SW 1271 (cell line): ENCODE results near the gene KRT3.
"Not testable (repeated sequence)": the region's sequence is repeated elsewhere in the genome, so short reads cannot be mapped to it uniquely, and the experiment has no call there.

Experiments
- DNase-seq, 2 experiments: peaks; one replicate each; lab custom pipeline; 2025; lab: John Stamatoyannopoulos, UW

The KRT3 gene

GRCh38 chr12:52798003-52798670 is 2.2 kb upstream of the KRT3 start:
- no peak for DNase-seq

GRCh38 chr12:52797529-52797894 is 1.6 kb upstream of the KRT3 start:
- no peak for DNase-seq

GRCh38 chr12:52796839-52797528 is 1.1 kb upstream of the KRT3 start:
- DNase-seq: no peak

GRCh38 chr12:52796429-52796794 is 495 bp upstream of the KRT3 start:
- no peak for DNase-seq

- not testable (repeated sequence) for DNase-seq
Measured at GRCh38 chr12:52795332-52795674, 614 bp downstream of the KRT3 start.

GRCh38 chr12:52794479-52795331 is 1.2 kb downstream of the KRT3 start:
- no peak for DNase-seq

GRCh38 chr12:52792185-52793029 is 3.5 kb downstream of the KRT3 start:
- no peak for DNase-seq

- no peak for DNase-seq
Measured at GRCh38 chr12:52791271-52792184, 4.4 kb downstream of the KRT3 start.

- no peak for DNase-seq
Measured at GRCh38 chr12:52790427-52791270, 5.3 kb downstream of the KRT3 start.

- no peak for DNase-seq
Measured at GRCh38 chr12:52789637-52790426, 6.1 kb downstream of the KRT3 start.

- DNase-seq: no peak
Measured at GRCh38 chr12:52788876-52789636, 6.9 kb downstream of the KRT3 start.

- DNase-seq: no peak
Measured at GRCh38 chr12:52788192-52788875, 7.6 kb downstream of the KRT3 start.

- DNase-seq: no peak
Measured at GRCh38 chr12:52787324-52788191, 8.4 kb downstream of the KRT3 start.

- no peak for DNase-seq
Measured at GRCh38 chr12:52784909-52785308, 11.0 kb downstream of the KRT3 start.

- DNase-seq: no peak
Measured at GRCh38 chr12:52783563-52784316, 12.2 kb downstream of the KRT3 start.

- no peak for DNase-seq
Measured at GRCh38 chr12:52782502-52782901, 13.4 kb downstream of the KRT3 start.
